ENCODE data around the gene SLC35B1.

DNA sequence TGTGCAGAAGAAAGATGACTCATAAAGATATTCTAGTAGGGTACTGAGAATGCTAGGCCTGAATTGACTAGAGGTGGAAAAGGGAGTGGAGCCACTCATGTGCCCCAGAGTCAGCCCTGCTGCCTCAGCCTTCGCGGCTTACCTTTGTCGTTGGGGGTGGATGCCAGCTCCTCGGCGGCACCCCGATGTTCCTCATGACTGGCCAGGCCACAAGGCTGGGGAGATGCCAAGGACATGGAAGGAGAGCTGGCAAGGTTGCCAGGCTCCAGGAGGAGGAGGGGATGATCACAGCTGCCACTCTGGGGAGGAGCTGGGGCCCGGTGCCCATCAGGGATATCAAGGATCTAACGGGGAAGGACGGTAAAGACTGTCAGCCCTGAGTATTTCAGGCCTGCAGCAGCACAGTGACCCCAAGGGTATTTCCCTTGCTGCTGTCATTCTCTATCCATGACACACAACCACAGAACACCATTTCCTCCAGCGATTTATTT, 9.7 kb upstream of the SLC35B1 start:
- TF ChIP-seq, protein P1, sequence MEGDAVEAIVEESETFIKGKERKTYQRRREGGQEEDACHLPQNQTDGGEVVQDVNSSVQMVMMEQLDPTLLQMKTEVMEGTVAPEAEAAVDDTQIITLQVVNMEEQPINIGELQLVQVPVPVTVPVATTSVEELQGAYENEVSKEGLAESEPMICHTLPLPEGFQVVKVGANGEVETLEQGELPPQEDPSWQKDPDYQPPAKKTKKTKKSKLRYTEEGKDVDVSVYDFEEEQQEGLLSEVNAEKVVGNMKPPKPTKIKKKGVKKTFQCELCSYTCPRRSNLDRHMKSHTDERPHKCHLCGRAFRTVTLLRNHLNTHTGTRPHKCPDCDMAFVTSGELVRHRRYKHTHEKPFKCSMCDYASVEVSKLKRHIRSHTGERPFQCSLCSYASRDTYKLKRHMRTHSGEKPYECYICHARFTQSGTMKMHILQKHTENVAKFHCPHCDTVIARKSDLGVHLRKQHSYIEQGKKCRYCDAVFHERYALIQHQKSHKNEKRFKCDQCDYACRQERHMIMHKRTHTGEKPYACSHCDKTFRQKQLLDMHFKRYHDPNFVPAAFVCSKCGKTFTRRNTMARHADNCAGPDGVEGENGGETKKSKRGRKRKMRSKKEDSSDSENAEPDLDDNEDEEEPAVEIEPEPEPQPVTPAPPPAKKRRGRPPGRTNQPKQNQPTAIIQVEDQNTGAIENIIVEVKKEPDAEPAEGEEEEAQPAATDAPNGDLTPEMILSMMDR (IDR thresholded peaks at IDR 0.05): no peak
- no peak for TF ChIP-seq POLR2A (IDR thresholded peaks at IDR 0.05)
- no peak for TF ChIP-seq POLR2AphosphoS5 (IDR thresholded peaks at IDR 0.05; ENCODE audit: insufficient read depth in 1 of 2, low read depth in 1 of 2)

All from vagina (tissue), 2 donors.